Left ventricle myocardium inferior (tissue), 1 donor: Measurements from ENCODE around the gene TMEM243. TPM values are rescaled to one million over a fixed set of nuclear protein-coding genes. Genes with fewer than 3 reads are reported as not detected.

Source experiments
- DNase-seq: peaks from one replicate; pipeline ENCODE4 v3.0.0-alpha.2; 2020
- H3K27ac ChIP-seq: fragments of 200-600 bp; replicated peaks from 2 replicates; pipeline ENCODE4 v1.8.0; 2021
- H3K27me3 ChIP-seq: fragments of 200-600 bp; 2 replicates; pipeline ENCODE4 v1.8.0; 2021; ENCODE audit warnings: low read depth
- H3K36me3 ChIP-seq: fragments of 200-600 bp; 2 replicates; pipeline ENCODE4 v1.8.0; 2021
- H3K4me1 ChIP-seq: fragments of 200-600 bp; 2 replicates; pipeline ENCODE4 v1.8.0; 2021
- H3K4me3 ChIP-seq: fragments of 200-600 bp; 2 replicates; pipeline ENCODE4 v1.8.0; 2021; ENCODE audit warnings: mild to moderate bottlenecking, moderate library complexity
- H3K9me3 ChIP-seq: fragments of 200-600 bp; replicated peaks from 2 replicates; pipeline ENCODE4 v1.8.0; 2021
- intact Hi-C: fragments of 100-400 bp; cut with micrococcal nuclease; formaldehyde crosslinking; loops from one replicate; pipeline ENCODE4 v1.11.0; 2022
- total RNA-seq: library from RNA; stranded (reverse); fragmentation: NEBNext Ultra II Directional; extraction: Animal tissue kit (Norgen Biotek cat#: 25700); gene quantifications from one replicate; pipeline ENCODE4 v1.2.1, GENCODE V29; 2021
- TF ChIP-seq, protein P1 (sequence below): fragments of 200-600 bp; IDR thresholded peaks from 2 replicates; pipeline ENCODE4 v1.8.0; 2021; ENCODE audit warnings: antibody characterized with exemption, mild to moderate bottlenecking, borderline replicate concordance
- donor health status: DM: no; HTN: yes; CAD: no; lungs with severe emphysema.

Gene TMEM243
- total RNA-seq, 1 donor from 2014 or later = 4.4 TPM

DNA sequence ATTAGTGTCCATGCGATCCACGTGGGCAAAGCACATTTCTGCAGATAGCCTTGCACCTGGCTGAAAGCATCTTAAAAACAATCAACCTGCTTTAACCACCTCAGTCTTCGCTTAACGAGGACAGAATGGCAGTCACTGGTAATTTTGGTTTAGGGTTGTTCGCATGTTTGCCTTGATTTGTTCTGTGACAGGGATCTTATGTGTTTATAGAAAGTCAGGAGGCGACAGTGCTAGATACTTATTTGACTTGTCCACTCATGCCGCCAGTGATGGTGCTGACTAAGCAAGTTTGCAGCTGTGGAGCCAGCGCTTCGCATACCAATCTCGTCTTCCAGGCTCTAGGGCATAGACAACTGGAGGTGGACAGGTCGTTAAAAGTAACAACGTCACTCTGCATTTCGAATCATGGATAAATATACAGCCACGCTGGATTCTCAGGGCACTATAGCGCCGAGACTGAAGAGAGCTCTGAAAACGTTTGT, 1.2 kb upstream of the TMEM243 start:
- H3K4me3 ChIP-seq = peak overlapping the region; percentile 95
- no peaks in the 10 kb centered on the region for H3K9me3 ChIP-seq
- TF ChIP-seq, protein P1, sequence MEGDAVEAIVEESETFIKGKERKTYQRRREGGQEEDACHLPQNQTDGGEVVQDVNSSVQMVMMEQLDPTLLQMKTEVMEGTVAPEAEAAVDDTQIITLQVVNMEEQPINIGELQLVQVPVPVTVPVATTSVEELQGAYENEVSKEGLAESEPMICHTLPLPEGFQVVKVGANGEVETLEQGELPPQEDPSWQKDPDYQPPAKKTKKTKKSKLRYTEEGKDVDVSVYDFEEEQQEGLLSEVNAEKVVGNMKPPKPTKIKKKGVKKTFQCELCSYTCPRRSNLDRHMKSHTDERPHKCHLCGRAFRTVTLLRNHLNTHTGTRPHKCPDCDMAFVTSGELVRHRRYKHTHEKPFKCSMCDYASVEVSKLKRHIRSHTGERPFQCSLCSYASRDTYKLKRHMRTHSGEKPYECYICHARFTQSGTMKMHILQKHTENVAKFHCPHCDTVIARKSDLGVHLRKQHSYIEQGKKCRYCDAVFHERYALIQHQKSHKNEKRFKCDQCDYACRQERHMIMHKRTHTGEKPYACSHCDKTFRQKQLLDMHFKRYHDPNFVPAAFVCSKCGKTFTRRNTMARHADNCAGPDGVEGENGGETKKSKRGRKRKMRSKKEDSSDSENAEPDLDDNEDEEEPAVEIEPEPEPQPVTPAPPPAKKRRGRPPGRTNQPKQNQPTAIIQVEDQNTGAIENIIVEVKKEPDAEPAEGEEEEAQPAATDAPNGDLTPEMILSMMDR = no peak
- no peaks in the 10 kb centered on the region for H3K36me3 ChIP-seq
- peak overlapping the region; percentile 91 for H3K27ac ChIP-seq
- DNase-seq = no peak
- intact Hi-C loops = no loop called here
- peaks cover 17% of the 10 kb centered on the region for H3K27me3 ChIP-seq
- H3K4me1 ChIP-seq = peaks cover 49% of the 10 kb centered on the region

- Histone ChIP-seq H3K9me3 (no peaks in the 10 kb centered on the region), H3K36me3 (no peaks in the 10 kb centered on the region), H3K27ac (peak overlapping the region; percentile 91), H3K4me1 (peaks cover 49% of the 10 kb centered on the region), H3K27me3 (peaks cover 13% of the 10 kb centered on the region), H3K4me3 (peak overlapping the region; percentile 95)
- intact Hi-C loops = no loop called here
- TF ChIP-seq, protein P1 = no peak
- DNase-seq = peak; percentile 78
Observed at GRCh38 chr7:87220026-87220733, 648 bp upstream of the TMEM243 start.

DNA sequence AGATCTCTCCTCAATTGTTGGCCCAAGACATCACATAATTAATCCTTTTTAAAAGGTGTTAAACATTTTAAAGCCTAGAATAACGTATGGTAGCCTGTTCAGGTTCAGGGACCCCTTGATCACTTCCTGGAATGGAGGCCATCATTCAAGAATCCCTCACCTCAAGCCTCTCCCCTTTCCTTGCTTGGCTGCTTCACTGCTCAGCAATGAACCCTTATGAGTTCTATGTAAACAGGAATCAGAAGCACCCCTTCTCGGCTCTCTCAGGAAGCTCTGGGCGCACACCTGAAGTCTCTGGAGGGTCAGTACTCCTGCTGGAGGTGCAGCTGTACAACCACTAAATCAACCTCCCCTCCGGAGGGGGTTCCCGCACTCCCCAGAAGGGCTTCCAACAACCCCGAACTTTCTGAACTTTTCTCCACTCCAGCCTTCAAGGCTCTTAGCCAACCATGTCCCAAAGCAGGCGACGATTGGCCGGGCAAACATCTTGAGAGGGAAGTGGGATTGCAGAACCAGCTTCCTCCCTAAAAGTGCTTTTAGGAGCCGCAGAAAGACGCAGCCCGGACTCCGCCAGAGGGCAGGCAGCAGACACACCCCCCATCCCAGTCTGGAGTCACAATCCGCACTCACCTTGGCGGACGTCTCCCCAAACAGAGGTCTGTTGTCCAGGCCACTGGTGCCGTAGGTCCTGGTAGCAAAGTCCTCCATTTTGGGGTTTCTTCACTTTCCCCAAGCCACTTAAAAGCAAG, 562 bp downstream of the TMEM243 start:
- no peaks in the 10 kb centered on the region for H3K9me3 ChIP-seq
- peaks cover 56% of the 10 kb centered on the region for H3K4me1 ChIP-seq
- TF ChIP-seq, protein P1 = no peak
- peak; percentile 55 for DNase-seq
- H3K36me3 ChIP-seq = no peaks in the 10 kb centered on the region
- peak overlapping the region; percentile 91 for H3K27ac ChIP-seq
- H3K27me3 ChIP-seq = peaks cover 13% of the 10 kb centered on the region
- H3K4me3 ChIP-seq = peak overlapping the region; percentile 95
- intact Hi-C loops = no loop called here

- Histone ChIP-seq H3K4me1 (peaks cover 64% of the 10 kb centered on the region), H3K27ac (peak overlapping the region; percentile 91), H3K36me3 (no peaks in the 10 kb centered on the region), H3K27me3 (peaks cover 11% of the 10 kb centered on the region), H3K9me3 (no peaks in the 10 kb centered on the region), H3K4me3 (peak overlapping the region; percentile 95)
- TF ChIP-seq, protein P1 = no peak
- intact Hi-C loops = no loop called here
- DNase-seq = no peak
Observed at GRCh38 chr7:87217983-87218653, 1.4 kb downstream of the TMEM243 start.

DNA sequence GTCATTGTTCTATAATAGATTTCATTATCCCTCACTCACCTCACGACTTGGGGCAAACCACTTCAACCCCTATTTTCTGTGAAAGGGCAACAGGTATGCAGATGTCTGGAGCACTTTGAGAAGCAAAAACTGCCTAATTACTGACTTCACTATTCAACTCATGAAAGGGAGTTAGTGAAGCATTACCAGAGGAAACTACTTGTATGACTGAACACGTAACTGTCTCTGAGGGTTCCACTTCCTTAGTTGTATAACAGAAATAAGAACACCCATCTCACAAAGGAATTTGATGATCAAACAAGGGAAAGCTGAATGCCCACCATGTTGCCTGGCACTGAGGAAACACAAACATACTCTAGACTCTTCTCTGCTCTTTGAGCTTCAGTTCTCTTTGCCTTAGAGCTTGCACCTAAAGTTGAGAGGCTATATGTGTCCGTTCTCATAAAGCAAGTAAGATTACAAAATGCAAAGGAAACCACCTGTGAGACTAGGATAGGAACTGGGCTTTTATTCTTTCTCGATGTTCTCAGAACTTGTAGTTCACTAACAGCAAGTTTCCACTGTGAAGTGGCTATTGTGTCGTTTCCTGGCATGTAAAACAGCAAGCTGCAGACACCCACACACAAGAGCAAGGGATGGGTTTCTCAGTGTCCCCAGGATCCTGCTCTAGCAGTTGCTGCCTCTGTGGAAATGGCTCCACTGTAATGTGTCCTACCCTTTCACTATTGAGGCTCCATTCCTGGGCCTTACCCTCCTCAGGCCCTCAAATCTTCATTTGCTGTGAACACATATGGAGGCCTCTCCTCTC, 2.6 kb downstream of the TMEM243 start:
- TF ChIP-seq, protein P1 = no peak
- DNase-seq = no peak
- intact Hi-C loops = no loop called here
- Histone ChIP-seq H3K9me3 (no peaks in the 10 kb centered on the region), H3K27me3 (peaks cover 2% of the 10 kb centered on the region), H3K4me3 (peak overlapping the region; percentile 25), H3K4me1 (peaks cover 77% of the 10 kb centered on the region), H3K36me3 (no peaks in the 10 kb centered on the region), H3K27ac (peak overlapping the region; percentile 91)
